ENCODE measurements around the gene SF3B4.
"Not testable (repeated sequence)": the region's sequence is repeated elsewhere in the genome, so short reads cannot be mapped to it uniquely, and the experiment has no call there.

SF3B4 gene

GRCh38 chr1:149931212-149931790, 3.7 kb upstream of the SF3B4 start:
- no peak for DNase-seq

- no peak for DNase-seq
These were observed 2.3 kb upstream of the SF3B4 start for GRCh38 chr1:149929856-149930255.

GRCh38 chr1:149928401-149928724, 760 bp upstream of the SF3B4 start:
- no peak for DNase-seq

- DNase-seq = no peak
These were observed 494 bp downstream of the SF3B4 start for GRCh38 chr1:149927056-149927562.

- DNase-seq = no peak
These were observed 1.3 kb downstream of the SF3B4 start for GRCh38 chr1:149926296-149926695.

- no peak for DNase-seq
These were observed 1.9 kb downstream of the SF3B4 start for GRCh38 chr1:149925751-149926150.

- no peak for DNase-seq
These were observed 2.3 kb downstream of the SF3B4 start for GRCh38 chr1:149925345-149925744.

- no peak for DNase-seq
These were observed 4.0 kb downstream of the SF3B4 start for GRCh38 chr1:149923626-149924025.

GRCh38 chr1:149917571-149918144, 9.9 kb downstream of the SF3B4 start, which contains the start of gene SV2A:
Gene SV2A, minus strand, starts transcription at chr1:149917844. Its CDS starts 4,004 bp downstream, at chr1:149913840.
- DNase-seq = peak; percentile 5 to 52

GRCh38 chr1:149916898-149917252, 10.7 kb downstream of the SF3B4 start:
- no peak for DNase-seq

GRCh38 chr1:149916193-149916897, 11.3 kb downstream of the SF3B4 start:
- no peak for DNase-seq

GRCh38 chr1:149915429-149916192, 12.0 kb downstream of the SF3B4 start:
- no peak for DNase-seq

- DNase-seq = no peak
These were observed 13.1 kb downstream of the SF3B4 start for GRCh38 chr1:149914545-149914944.

GRCh38 chr1:149906570-149907075, 21.0 kb downstream of the SF3B4 start:
- no peak for DNase-seq

GRCh38 chr1:149903836-149904491, 23.6 kb downstream of the SF3B4 start:
- DNase-seq = no peak

- peak; percentile 28 to 90 for DNase-seq
These were observed 27.9 kb downstream of the SF3B4 start, which contains the start of gene BOLA1 for GRCh38 chr1:149899460-149900284. Gene BOLA1, plus strand, starts transcription at chr1:149899568. Its CDS starts 492 bp downstream, at chr1:149900060.

GRCh38 chr1:149896575-149896974, 31.0 kb downstream of the SF3B4 start:
- no peak for DNase-seq

- no peak for DNase-seq
These were observed 38.7 kb downstream of the SF3B4 start for GRCh38 chr1:149888999-149889289.

GRCh38 chr1:149888247-149888998, 39.2 kb downstream of the SF3B4 start:
- DNase-seq = peak in 1 of 2 experiments; percentile 74

- DNase-seq = peak; percentile 87 to 92
These were observed 40.0 kb downstream of the SF3B4 start for GRCh38 chr1:149887456-149888246.

GRCh38 chr1:149887196-149887455, 40.5 kb downstream of the SF3B4 start:
- not testable (repeated sequence) for DNase-seq
